OCI-LY3 (cell line): Measurements from ENCODE around the gene C12orf54.
"Not testable (repeated sequence)": the region's sequence is repeated elsewhere in the genome, so short reads cannot be mapped to it uniquely, and the experiment has no call there.

ENCODE experiments used
- H2AFZ ChIP-seq: fragments of 200-600, 300-600 bp; shearing (Covaris generic); 2 replicates; pipeline ENCODE4 v1.6.0; 2014; ENCODE audit warnings: antibody characterized with exemption, low read depth, low read length
- H3K27ac ChIP-seq: fragments of 200-600, 300-600 bp; sonication (generic); 2 replicates; pipeline ENCODE4 v1.5.1; 2014; ENCODE audit warnings: mild to moderate bottlenecking, low read length, moderate library complexity, mixed read lengths
- H3K27me3 ChIP-seq: fragments of 200-600, 300-600 bp; sonication (generic); 2 replicates; pipeline ENCODE4 v1.6.1; 2014; ENCODE audit warnings: low read depth, low read length, mixed read lengths
- H3K36me3 ChIP-seq: fragments of 200-600, 300-600 bp; sonication (generic); replicated peaks from 2 replicates; pipeline ENCODE3; 2014; ENCODE audit warnings: low read depth, low read length, mixed read lengths
- H3K4me1 ChIP-seq: fragments of 300-600, 200-600 bp; sonication (generic); 2 replicates; pipeline ENCODE4 v1.6.1; 2014; ENCODE audit warnings: low read length, mixed read lengths
- H3K4me2 ChIP-seq: fragments of 200-600, 300-600 bp; sonication (generic); 2 replicates; pipeline ENCODE4 v1.6.1; 2014; ENCODE audit warnings: low read length, mixed read lengths
- H3K4me3 ChIP-seq: fragments of 300-600, 200-600 bp; sonication (generic); 2 replicates; pipeline ENCODE4 v1.5.1; 2014; ENCODE audit warnings: antibody characterized with exemption, mild to moderate bottlenecking, low read length, moderate library complexity
- H3K79me2 ChIP-seq: fragments of 300-600, 200-600 bp; shearing (Covaris generic); 2 replicates; pipeline ENCODE4 v1.6.1; 2014; ENCODE audit warnings: mild to moderate bottlenecking, low read length, mixed read lengths
- H3K9ac ChIP-seq: fragments of 300-600, 200-600 bp; shearing (Covaris generic); 2 replicates; pipeline ENCODE4 v1.6.0; 2014; ENCODE audit warnings: mild to moderate bottlenecking, low read length, moderate library complexity
- H3K9me3 ChIP-seq: fragments of 200-600, 300-600 bp; shearing (Covaris generic); 2 replicates; pipeline ENCODE4 v1.6.1; 2014; ENCODE audit warnings: low read length, mixed read lengths; ENCODE audit not compliant: insufficient read depth
- H4K20me1 ChIP-seq: fragments of 200-600, 300-600 bp; sonication (generic); 2 replicates; pipeline ENCODE4 v1.6.1; 2016; ENCODE audit warnings: low read length, mixed read lengths; ENCODE audit not compliant: insufficient read depth
- EZH2phosphoT487 ChIP-seq: fragments of 200-600 bp; shearing (Covaris generic); IDR thresholded peaks from 2 replicates; pipeline ENCODE4 v1.6.1; 2018; ENCODE audit warnings: antibody characterized with exemption, mixed run types, low read depth
- TF ChIP-seq, protein P1 (sequence below): fragments of 200-600, 300-600 bp; sonication (generic); IDR thresholded peaks from 2 replicates; pipeline ENCODE4 v1.5.1; 2014; ENCODE audit warnings: antibody characterized with exemption, low read length, low read depth

Gene C12orf54

DNA sequence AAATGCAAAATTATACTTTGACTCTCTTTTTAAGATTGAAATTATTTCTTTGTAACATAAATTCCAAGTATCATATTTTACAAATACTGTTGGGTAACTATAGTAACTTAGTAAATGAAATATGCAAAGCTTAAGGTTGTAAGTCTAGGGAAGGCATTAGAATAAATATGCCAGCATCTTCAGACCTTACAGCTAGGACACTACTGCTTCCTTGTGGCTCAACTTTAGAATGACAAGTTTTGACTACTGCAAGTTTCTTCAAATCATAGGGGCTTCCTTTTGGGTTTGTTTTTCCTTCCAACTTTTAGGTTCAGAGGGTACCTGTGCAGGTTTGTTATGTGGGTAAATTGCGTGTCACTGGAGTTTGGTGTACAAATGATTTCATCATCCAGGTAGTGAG is 27.6 kb upstream of the C12orf54 start:
- H3K27me3 ChIP-seq: no peaks in the 10 kb centered on the region
- H3K9ac ChIP-seq: no peak overlapping the region
- H3K27ac ChIP-seq: no peak overlapping the region
- H3K79me2 ChIP-seq: no peaks in the 10 kb centered on the region
- TF ChIP-seq, protein P1, sequence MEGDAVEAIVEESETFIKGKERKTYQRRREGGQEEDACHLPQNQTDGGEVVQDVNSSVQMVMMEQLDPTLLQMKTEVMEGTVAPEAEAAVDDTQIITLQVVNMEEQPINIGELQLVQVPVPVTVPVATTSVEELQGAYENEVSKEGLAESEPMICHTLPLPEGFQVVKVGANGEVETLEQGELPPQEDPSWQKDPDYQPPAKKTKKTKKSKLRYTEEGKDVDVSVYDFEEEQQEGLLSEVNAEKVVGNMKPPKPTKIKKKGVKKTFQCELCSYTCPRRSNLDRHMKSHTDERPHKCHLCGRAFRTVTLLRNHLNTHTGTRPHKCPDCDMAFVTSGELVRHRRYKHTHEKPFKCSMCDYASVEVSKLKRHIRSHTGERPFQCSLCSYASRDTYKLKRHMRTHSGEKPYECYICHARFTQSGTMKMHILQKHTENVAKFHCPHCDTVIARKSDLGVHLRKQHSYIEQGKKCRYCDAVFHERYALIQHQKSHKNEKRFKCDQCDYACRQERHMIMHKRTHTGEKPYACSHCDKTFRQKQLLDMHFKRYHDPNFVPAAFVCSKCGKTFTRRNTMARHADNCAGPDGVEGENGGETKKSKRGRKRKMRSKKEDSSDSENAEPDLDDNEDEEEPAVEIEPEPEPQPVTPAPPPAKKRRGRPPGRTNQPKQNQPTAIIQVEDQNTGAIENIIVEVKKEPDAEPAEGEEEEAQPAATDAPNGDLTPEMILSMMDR: peak; percentile 42
- TF ChIP-seq EZH2phosphoT487: no peak
- no peaks in the 10 kb centered on the region for H4K20me1 ChIP-seq
- no peaks in the 10 kb centered on the region; the same call in 1 of the 2 replicates for H3K9me3 ChIP-seq
- peaks cover 6% of the 10 kb centered on the region for H3K4me1 ChIP-seq
- H3K4me3 ChIP-seq: no peak overlapping the region
- H3K36me3 ChIP-seq: no peaks in the 10 kb centered on the region
- H2AFZ ChIP-seq: no peak overlapping the region
- no peak overlapping the region for H3K4me2 ChIP-seq

- H4K20me1 ChIP-seq: no peaks in the 10 kb centered on the region
- H3K27me3 ChIP-seq: no peaks in the 10 kb centered on the region
- no peak overlapping the region for H3K9ac ChIP-seq
- H3K27ac ChIP-seq: no peak overlapping the region
- H3K4me1 ChIP-seq: peaks cover 6% of the 10 kb centered on the region
- no peaks in the 10 kb centered on the region for H3K79me2 ChIP-seq
- H3K4me3 ChIP-seq: no peak overlapping the region
- TF ChIP-seq, protein P1: no peak
- no peak for TF ChIP-seq EZH2phosphoT487
- no peaks in the 10 kb centered on the region for H3K36me3 ChIP-seq
- H3K4me2 ChIP-seq: no peak overlapping the region
- no peak overlapping the region for H2AFZ ChIP-seq
- no peaks in the 10 kb centered on the region for H3K9me3 ChIP-seq
These were observed 27.2 kb upstream of the C12orf54 start for GRCh38 chr12:48455116-48455515.

- Histone ChIP-seq H4K20me1 (no peaks in the 10 kb centered on the region), H3K36me3 (no peaks in the 10 kb centered on the region), H3K4me3 (no peak overlapping the region), H2AFZ (no peak overlapping the region), H3K79me2 (no peaks in the 10 kb centered on the region), H3K4me1 (peaks cover 6% of the 10 kb centered on the region), H3K27me3 (no peaks in the 10 kb centered on the region), H3K27ac (no peak overlapping the region), H3K9ac (no peak overlapping the region), H3K9me3 (no peaks in the 10 kb centered on the region), H3K4me2 (no peak overlapping the region)
- TF ChIP-seq, protein P1: no peak
- no peak for TF ChIP-seq EZH2phosphoT487
These were observed 23.0 kb upstream of the C12orf54 start for GRCh38 chr12:48459259-48459658.

GRCh38 chr12:48469027-48469426 is 13.3 kb upstream of the C12orf54 start:
- not testable (repeated sequence) for H3K27ac ChIP-seq, H3K4me1 ChIP-seq, H4K20me1 ChIP-seq, H3K4me2 ChIP-seq, H2AFZ ChIP-seq, H3K9ac ChIP-seq, H3K4me3 ChIP-seq, H3K9me3 ChIP-seq, H3K27me3 ChIP-seq, H3K79me2 ChIP-seq, H3K36me3 ChIP-seq

DNA sequence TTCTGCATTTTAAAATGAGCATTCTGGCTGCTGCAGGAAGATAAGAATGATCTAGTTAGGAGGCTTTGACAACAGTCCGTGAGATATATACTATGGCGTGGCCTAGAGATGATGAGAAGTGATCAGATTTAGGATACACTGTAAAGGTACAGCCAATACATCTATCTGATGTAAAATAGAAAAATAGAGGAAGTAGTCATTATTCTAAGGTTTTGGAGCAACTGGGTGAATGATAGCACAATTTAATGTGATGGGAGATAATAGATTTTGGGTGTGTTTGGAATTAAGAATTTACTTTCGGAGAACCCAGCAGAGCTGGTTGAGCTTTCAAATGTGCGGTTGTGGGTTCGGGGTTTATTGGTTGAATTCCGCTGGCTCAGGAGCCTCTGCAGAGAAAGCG is 10.0 kb upstream of the C12orf54 start, which contains the start of gene ANP32D:
Gene ANP32D, plus strand, starts transcription at position 301 of the 400 bp plus-strand sequence. CDS start 106 bp downstream, outside the sequence.
- TF ChIP-seq EZH2phosphoT487: no peak
- TF ChIP-seq, protein P1: no peak
- Histone ChIP-seq H4K20me1 (no peaks in the 10 kb centered on the region), H3K36me3 (no peaks in the 10 kb centered on the region), H3K4me2 (no peak within 1 kb of the TSS), H3K4me1 (no peaks in the 10 kb centered on the region), H3K4me3 (no peak within 1 kb of the TSS), H2AFZ (no peak within 1 kb of the TSS), H3K9me3 (no peaks in the 10 kb centered on the region), H3K27me3 (no peaks in the 10 kb centered on the region), H3K79me2 (no peaks in the 10 kb centered on the region), H3K27ac (no peak within 1 kb of the TSS), H3K9ac (no peak within 1 kb of the TSS)
